Endothelial cell of umbilical vein (primary cell): Measurements from ENCODE around the gene MAP2K1. TPM values are rescaled to one million over a fixed set of nuclear protein-coding genes. Genes with fewer than 3 reads are reported as not detected.
A peak's percentile ranks its signal among the peaks of the same experiment; 100 is the strongest.

ENCODE experiments used
- BruUV-seq: library from RNA; stranded (reverse); fragments of 400-500 nt; replicated peaks from 2 replicates; lab custom pipeline; 2021; lab: Mats Ljungman, UMichigan
- CTCF ChIA-PET: fragments of 300-600, 350-600 bp; sonication (Branson Sonifier 250); formaldehyde crosslinking; loops from one replicate; lab custom pipeline; 2021; ENCODE audit warnings: antibody characterized with exemption, inconsistent platforms; lab: Charles Lee
- POLR2A ChIA-PET: fragments of 300-600, 350-600 bp; sonication (Branson Sonifier 250); formaldehyde crosslinking; loops from one replicate; lab custom pipeline; 2021; ENCODE audit warnings: antibody characterized with exemption, inconsistent platforms; lab: Charles Lee
- DNase-seq: peaks from one replicate; pipeline ENCODE4 v3.0.0-alpha.2; 2011; ENCODE audit warnings: low read depth, low spot score
- FAIRE-seq: peaks from 2 replicates; lab custom pipeline; 2011; peaks lifted over from hg19 to GRCh38; lab: Jason Lieb, UNC
- H2AFZ ChIP-seq: 2 replicates; pipeline ENCODE4 v1.6.0; 2012; ENCODE audit warnings: low read depth, low read length, control low read depth, inconsistent platforms
- H3K27ac ChIP-seq: 2 replicates; pipeline ENCODE4 v1.5.1; 2011; ENCODE audit warnings: low read depth, mild to moderate bottlenecking, control low read depth, low read length, moderate library complexity; ENCODE audit not compliant: insufficient read depth
- H3K27me3 ChIP-seq, 2 experiments: 2 replicates each; pipeline versions ENCODE4 v1.6.0 to v1.6.1; 2011; ENCODE audit warnings: low read length in 2 of 2, mixed read lengths in 1 of 2; ENCODE audit not compliant: control insufficient read depth in 2 of 2, insufficient read depth in 2 of 2
- H3K36me3 ChIP-seq, 2 experiments: 2 replicates in 1 of 2; 3 replicates in 1 of 2; pipeline ENCODE4 v1.5.1; 2011; ENCODE audit warnings: low read length in 2 of 2, mild to moderate bottlenecking in 1 of 2, moderate library complexity in 1 of 2; ENCODE audit not compliant: control insufficient read depth in 2 of 2, insufficient read depth in 2 of 2; ENCODE audit errors: extremely low read depth in 1 of 2
- H3K4me1 ChIP-seq: 3 replicates; pipeline ENCODE4 v1.5.1; 2011; ENCODE audit warnings: mild to moderate bottlenecking, low read length; ENCODE audit not compliant: control insufficient read depth, insufficient read depth; ENCODE audit errors: extremely low read depth
- H3K4me2 ChIP-seq: 2 replicates; pipeline ENCODE4 v1.6.1; 2011; ENCODE audit warnings: low read length, control low read depth, mixed read lengths; ENCODE audit not compliant: insufficient read depth
- H3K4me3 ChIP-seq, 3 experiments: fragments of 200-600 bp in 1 of 3; sonication (generic), shearing (Covaris generic) in 1 of 3; replicated peaks in 1 of 3; 2 replicates each; pipeline ENCODE4 v1.5.1; 2011 to 2016; ENCODE audit warnings: control low read depth in 3 of 3, low read length in 3 of 3, mild to moderate bottlenecking in 2 of 3, inconsistent platforms in 1 of 3, low read depth in 1 of 3, moderate library complexity in 1 of 3; ENCODE audit not compliant: insufficient read depth in 1 of 3
- H3K79me2 ChIP-seq: 2 replicates; pipeline ENCODE4 v1.6.0; 2012; ENCODE audit warnings: low read length, inconsistent platforms; ENCODE audit not compliant: control insufficient read depth, insufficient read depth
- H3K9ac ChIP-seq: replicated peaks from 2 replicates; pipeline ENCODE3; 2011; ENCODE audit warnings: low read length, control low read depth; ENCODE audit not compliant: insufficient read depth; ENCODE audit errors: extremely low read depth
- H3K9me1 ChIP-seq: replicated peaks from 3 replicates; pipeline ENCODE4 v1.6.0; 2011; ENCODE audit warnings: mild to moderate bottlenecking, low read length; ENCODE audit not compliant: control insufficient read depth, insufficient read depth; ENCODE audit errors: extremely low read depth
- H3K9me3 ChIP-seq: replicated peaks from 2 replicates; pipeline ENCODE4 v1.5.1; 2012; ENCODE audit warnings: low read length, inconsistent platforms; ENCODE audit not compliant: control insufficient read depth, insufficient read depth
- H4K20me1 ChIP-seq: replicated peaks from 2 replicates; pipeline ENCODE3; 2011; ENCODE audit warnings: mild to moderate bottlenecking, low read length; ENCODE audit not compliant: control insufficient read depth, insufficient read depth; ENCODE audit errors: extremely low read depth
- CTCF ChIP-seq, 2 donors: IDR thresholded peaks; 1 replicate in 1 of 2; 2 replicates in 1 of 2; pipeline ENCODE4 v1.5.1; 2011; ENCODE audit warnings: low read length in 2 of 2, mild to moderate bottlenecking in 2 of 2, moderate library complexity in 2 of 2, control low read depth in 1 of 2, inconsistent platforms in 1 of 2, low read depth in 1 of 2; ENCODE audit not compliant: insufficient read depth in 1 of 2; ENCODE audit errors: extremely low read depth in 1 of 2
- EZH2 ChIP-seq: IDR thresholded peaks from 2 replicates; pipeline ENCODE4 v1.6.1; 2012; ENCODE audit warnings: borderline replicate concordance, low read depth, mild to moderate bottlenecking, moderate library complexity, low read length, inconsistent platforms; ENCODE audit not compliant: severe bottlenecking
- FOS ChIP-seq: IDR thresholded peaks from 2 replicates; pipeline ENCODE4 v1.6.1; 2011; ENCODE audit warnings: mild to moderate bottlenecking, low read length, moderate library complexity, borderline replicate concordance; ENCODE audit not compliant: insufficient read depth
- GATA2 ChIP-seq: IDR thresholded peaks from 2 replicates; pipeline ENCODE4 v1.7.0; 2011; ENCODE audit warnings: low read depth, mild to moderate bottlenecking, moderate library complexity, mixed read lengths, low read length; ENCODE audit not compliant: insufficient read length, insufficient read depth
- MAX ChIP-seq: IDR thresholded peaks from 2 replicates; pipeline ENCODE4 v1.6.1; 2011; ENCODE audit not compliant: insufficient read depth, insufficient read length
- POLR2A ChIP-seq: IDR thresholded peaks from 2 replicates; pipeline ENCODE4 v1.6.1; 2012; ENCODE audit warnings: low read depth, mild to moderate bottlenecking, control low read depth, low read length
- POLR2AphosphoS5 ChIP-seq: IDR thresholded peaks from 2 replicates; pipeline ENCODE4 v1.6.1; 2012; ENCODE audit warnings: low read depth, mild to moderate bottlenecking, control low read depth, low read length, moderate library complexity; ENCODE audit not compliant: insufficient read depth
- dilution Hi-C: fragments of 300-500 bp; cut with MboI; formaldehyde crosslinking; loops from one replicate; pipeline ENCODE4 v1.15.0; 2019; ENCODE audit warnings: low sequenced_read_pairs; ENCODE audit not compliant: extremely low pct_ligation_motif_present
- intact Hi-C: fragments of 100-400 bp; cut with micrococcal nuclease; formaldehyde crosslinking; loops from one replicate; pipeline ENCODE4 v1.10.0; 2022
- polyA plus RNA-seq, 4 experiments: library from polyadenylated mRNA; depleted of rRNA in 3 of 4; stranded (reverse) in 3 of 4; unstranded in 1 of 4; fragments of >200 nt; gene quantifications; 2 replicates each; pipeline versions ENCODE4 v1.2.1 to v1.2.3, GENCODE V29; 2011 to 2012; ENCODE audit warnings: missing spikeins in 1 of 4
- total RNA-seq: library from RNA; stranded (reverse); gene quantifications from 2 replicates; pipeline ENCODE4 v1.2.3, GENCODE V29; 2021

The MAP2K1 gene
- total and polyA plus RNA-seq, 2 donors (not counting 3 experiments of a cell fraction or from before 2014, with no cell fraction given): 30.9 to 45.1 TPM

DNA sequence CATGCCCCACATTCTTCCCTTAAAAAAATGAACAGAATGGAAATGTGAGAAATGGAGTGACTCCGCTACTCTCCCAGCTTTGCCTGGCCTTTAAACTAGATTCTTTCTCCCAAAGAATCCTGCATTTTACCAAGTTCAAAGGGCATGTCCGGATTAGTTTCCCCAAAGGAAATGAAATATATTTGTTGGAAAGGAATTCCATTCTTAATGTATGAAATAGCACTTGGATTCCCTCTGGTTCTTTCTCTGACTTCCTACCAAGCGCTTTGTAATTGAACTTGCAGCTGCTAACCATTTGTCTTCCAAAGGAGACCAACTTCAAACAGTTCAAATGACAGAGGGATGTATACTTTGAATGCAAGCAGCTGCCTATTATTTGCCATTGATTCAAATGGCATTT lies 18.9 kb downstream of the MAP2K1 start:
- H4K20me1 ChIP-seq: no peaks in the 10 kb centered on the region
- H3K36me3 ChIP-seq: no peaks in the 10 kb centered on the region
- H3K27me3 ChIP-seq: no peaks in the 10 kb centered on the region
- intact Hi-C loops (loop anchor here (1.0 kb wide), 1 partner anchor 19 kb away; the partner anchor contains the start of gene MAP2K1), dilution Hi-C loops (loop anchor here (25.0 kb wide), 1 partner anchor 93 kb away; no protein-coding TSS in a partner anchor)
- H2AFZ ChIP-seq: no peak overlapping the region
- H3K4me3 ChIP-seq: peak overlapping the region in 1 of 3 experiments; percentile 5
- peak overlapping the region; percentile 38 for H3K27ac ChIP-seq
- TF ChIP-seq EZH2 (no peak), CTCF (IDR thresholded peaks at IDR 0.05; ENCODE audit: extremely low read depth in 1 of 2, insufficient read depth in 1 of 2, low read depth in 1 of 2, low read length in 2 of 2) (no peak), FOS (peak; percentile 25), POLR2AphosphoS5 (peak; percentile 37)
- CTCF ChIA-PET: interaction anchor here (1.0 to 4.2 kb wide), 8 partner anchors 10 to 93 kb away, joined by 3 to 51 read pairs (median 6); partner anchors contain the start of genes MAP2K1 and SNAPC5
- H3K9ac ChIP-seq: peak overlapping the region; percentile 31
- POLR2A ChIA-PET: interaction anchor here (0.9 kb wide), 1 partner anchor 18 kb away, joined by 3 read pairs; no protein-coding TSS in a partner anchor
- no peaks in the 10 kb centered on the region for H3K9me1 ChIP-seq
- peak; percentile 88 for FAIRE-seq
- peaks cover 92% of the 10 kb centered on the region for H3K79me2 ChIP-seq
- peaks cover 35% of the 10 kb centered on the region for H3K4me1 ChIP-seq
- H3K4me2 ChIP-seq: peak overlapping the region; percentile 69
- no peaks in the 10 kb centered on the region for H3K9me3 ChIP-seq
- BruUV-seq: no TSS peak
- DNase-seq: peak; percentile 83

- Histone ChIP-seq H3K9me1 (no peaks in the 10 kb centered on the region), H3K27ac (no peak overlapping the region), H2AFZ (no peak overlapping the region), H4K20me1 (no peaks in the 10 kb centered on the region), H3K9ac (no peak overlapping the region), H3K27me3 (no peaks in the 10 kb centered on the region), H3K4me1 (peaks cover 44% of the 10 kb centered on the region), H3K79me2 (peaks cover 91% of the 10 kb centered on the region), H3K4me2 (no peak overlapping the region), H3K9me3 (no peaks in the 10 kb centered on the region), H3K36me3 (no peaks in the 10 kb centered on the region), H3K4me3 (no peak overlapping the region)
- no peak for TF ChIP-seq POLR2A
- TF ChIP-seq EZH2: no peak
- TF ChIP-seq MAX: no peak
- no peak for TF ChIP-seq CTCF (IDR thresholded peaks at IDR 0.05; ENCODE audit: extremely low read depth in 1 of 2, insufficient read depth in 1 of 2, low read depth in 1 of 2, low read length in 2 of 2)
- no peak for TF ChIP-seq GATA2
- BruUV-seq: no TSS peak
- DNase-seq (no peak), FAIRE-seq (no peak)
- intact Hi-C loops: no loop called here
- dilution Hi-C loops: loop anchor here (25.0 kb wide), 1 partner anchor 96 kb away; no protein-coding TSS in a partner anchor
- ChIA-PET POLR2A (no interaction called here), CTCF (no interaction called here)
Observed at GRCh38 chr15:66408254-66408653, 21.5 kb downstream of the MAP2K1 start.
